ENCODE measurements around the gene CCL8. TPM values are rescaled to one million over a fixed set of nuclear protein-coding genes. Genes with fewer than 3 reads are reported as not detected.
"Not testable (repeated sequence)": the region's sequence is repeated elsewhere in the genome, so short reads cannot be mapped to it uniquely, and the experiment has no call there.

Gene CCL8
- total and polyA plus RNA-seq, 7 donors, result 0.03 to 0.42 (median 0.09) TPM; not detected in 4

DNA sequence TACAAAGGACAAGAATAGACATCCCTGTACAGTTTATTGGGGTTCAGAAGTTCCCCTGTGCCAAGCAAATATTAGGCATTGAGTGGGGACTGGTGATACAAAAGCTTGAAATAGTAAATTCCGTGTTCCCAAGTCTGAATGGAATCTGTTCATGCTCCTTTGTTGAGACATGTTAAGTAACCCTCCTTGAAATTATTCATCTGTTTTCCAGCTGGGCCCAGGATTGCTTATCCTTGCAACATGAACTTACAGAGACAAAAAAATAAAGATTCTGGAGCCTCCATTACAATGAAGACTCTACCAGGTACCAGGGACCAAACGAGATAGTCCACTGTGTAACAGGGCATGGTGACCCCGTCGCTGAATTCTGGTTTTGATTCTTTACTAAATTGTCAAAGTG, 6.1 kb upstream of the CCL8 start:
- intact Hi-C loops (cut with DNase I), result loop anchor here in 1 of 2 donors (5.0 kb wide), 1 partner anchor 61 kb away; no protein-coding TSS in a partner anchor
- ATAC-seq (peak in 1 of 4 donors; percentile 56), DNase-seq (no peak)
- H3K4me1 ChIP-seq, result peaks cover under 1% of the 10 kb centered on the region
- no peak overlapping the region for H3K4me3 ChIP-seq
- 69 to 83% (median 72%) methylated on average over 4 of the region's 4 CpGs for WGBS, 3 donors
- H3K27me3 ChIP-seq (ENCODE audit: insufficient read depth in 3 of 3, low read length in 2 of 3), result no peaks in the 10 kb centered on the region
- no peaks in the 10 kb centered on the region for H3K9me3 ChIP-seq
- no peaks in the 10 kb centered on the region for H3K36me3 ChIP-seq (ENCODE audit: insufficient read depth in 1 of 2, low read depth in 1 of 2)
- TF ChIP-seq, protein P1, sequence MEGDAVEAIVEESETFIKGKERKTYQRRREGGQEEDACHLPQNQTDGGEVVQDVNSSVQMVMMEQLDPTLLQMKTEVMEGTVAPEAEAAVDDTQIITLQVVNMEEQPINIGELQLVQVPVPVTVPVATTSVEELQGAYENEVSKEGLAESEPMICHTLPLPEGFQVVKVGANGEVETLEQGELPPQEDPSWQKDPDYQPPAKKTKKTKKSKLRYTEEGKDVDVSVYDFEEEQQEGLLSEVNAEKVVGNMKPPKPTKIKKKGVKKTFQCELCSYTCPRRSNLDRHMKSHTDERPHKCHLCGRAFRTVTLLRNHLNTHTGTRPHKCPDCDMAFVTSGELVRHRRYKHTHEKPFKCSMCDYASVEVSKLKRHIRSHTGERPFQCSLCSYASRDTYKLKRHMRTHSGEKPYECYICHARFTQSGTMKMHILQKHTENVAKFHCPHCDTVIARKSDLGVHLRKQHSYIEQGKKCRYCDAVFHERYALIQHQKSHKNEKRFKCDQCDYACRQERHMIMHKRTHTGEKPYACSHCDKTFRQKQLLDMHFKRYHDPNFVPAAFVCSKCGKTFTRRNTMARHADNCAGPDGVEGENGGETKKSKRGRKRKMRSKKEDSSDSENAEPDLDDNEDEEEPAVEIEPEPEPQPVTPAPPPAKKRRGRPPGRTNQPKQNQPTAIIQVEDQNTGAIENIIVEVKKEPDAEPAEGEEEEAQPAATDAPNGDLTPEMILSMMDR (IDR thresholded peaks at IDR 0.05), result no peak
- no peak overlapping the region for H3K27ac ChIP-seq

DNA sequence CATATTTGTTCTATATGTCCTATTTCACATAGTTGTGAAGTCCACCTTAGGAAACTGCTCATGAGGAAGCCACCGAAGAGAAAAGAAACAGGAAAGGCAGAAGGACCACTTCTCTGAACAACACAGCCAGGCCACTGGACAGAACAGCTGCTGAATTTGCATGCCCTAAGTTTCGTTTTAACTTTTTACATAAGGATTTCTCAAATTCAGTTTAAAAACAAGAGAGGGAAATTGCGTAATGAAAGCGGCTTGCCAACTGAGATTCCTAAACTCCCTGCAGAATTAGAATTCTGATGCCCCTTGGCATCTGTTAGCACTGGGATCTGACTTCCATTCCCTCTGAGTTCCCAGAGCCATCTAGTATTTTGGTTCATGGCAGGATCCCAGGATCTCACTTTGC, 5.0 kb upstream of the CCL8 start:
- TF ChIP-seq, protein P1 (IDR thresholded peaks at IDR 0.05), result no peak
- intact Hi-C loops (cut with DNase I), result loop anchor here in 1 of 2 donors (5.0 kb wide), 1 partner anchor 62 kb away; no protein-coding TSS in a partner anchor

DNA sequence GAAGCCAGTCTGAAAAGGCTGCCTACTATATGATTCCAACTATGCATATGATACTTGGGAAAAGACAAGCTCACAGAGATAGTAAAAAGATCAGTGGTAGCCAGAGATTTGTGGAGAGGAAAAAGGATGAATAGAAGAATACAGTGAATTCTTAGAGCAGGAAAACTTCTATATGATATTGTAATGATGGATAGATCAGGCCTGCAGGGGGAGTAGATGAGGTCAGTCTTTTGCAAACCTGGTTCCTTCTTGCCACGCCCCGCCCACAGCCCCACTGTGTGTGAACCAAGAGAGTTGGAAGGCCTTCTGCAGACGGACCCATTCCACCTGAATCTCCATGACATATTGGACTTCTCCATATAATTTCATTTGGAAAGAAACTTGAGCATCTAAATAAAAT, 761 bp upstream of the CCL8 start:
- 78 to 84% (median 83%) methylated on average over 3 of the region's 3 CpGs for WGBS, 3 donors
- intact Hi-C loops (cut with DNase I), result loop anchor here in 1 of 2 donors (5.0 kb wide), 1 partner anchor 39 kb away; the partner anchor contains the start of gene CCL13
- DNase-seq, result no peak

More for the DNA sequence above, 5.0 kb upstream of the CCL8 start:
- Histone ChIP-seq H3K36me3 (ENCODE audit: insufficient read depth in 1 of 2, low read depth in 1 of 2) (no peaks in the 10 kb centered on the region), H3K27ac (no peak overlapping the region), H3K9me3 (no peaks in the 10 kb centered on the region), H3K4me1 (no peaks in the 10 kb centered on the region), H3K4me3 (no peak overlapping the region), H3K27me3 (ENCODE audit: insufficient read depth in 3 of 3, low read length in 2 of 3) (no peaks in the 10 kb centered on the region)
- peak in 2 of 4 donors; percentile 34 to 57 for ATAC-seq
- WGBS, 3 donors, result 4% methylated on average over 4 of the region's 4 CpGs
- DNase-seq, result no peak

DNA sequence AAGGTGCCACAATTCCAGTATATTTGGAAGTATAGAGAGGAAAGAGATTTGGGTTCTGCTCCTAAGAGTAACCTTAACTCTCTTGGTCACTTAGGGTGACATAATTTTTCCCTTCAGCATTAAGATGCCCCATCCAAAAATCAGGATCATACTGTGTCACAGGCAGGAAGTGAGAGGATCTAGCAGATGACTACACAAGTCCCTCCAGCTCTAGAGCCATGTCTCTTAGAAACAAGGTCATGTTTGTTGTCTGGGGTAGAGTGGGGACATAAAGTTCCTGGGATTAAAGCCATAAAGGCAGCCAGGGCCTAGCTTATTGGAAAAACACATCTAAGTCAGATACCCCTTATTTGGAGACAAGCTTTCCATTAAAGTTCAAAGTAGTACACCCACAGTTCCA, 2.7 kb downstream of the CCL8 start:
- Histone ChIP-seq H3K9me3 (peaks cover 3% of the 10 kb centered on the region), H3K27me3 (ENCODE audit: insufficient read depth in 3 of 3, low read length in 2 of 3) (no peaks in the 10 kb centered on the region), H3K27ac (no peak overlapping the region), H3K4me1 (no peaks in the 10 kb centered on the region), H3K36me3 (ENCODE audit: insufficient read depth in 1 of 2, low read depth in 1 of 2) (no peaks in the 10 kb centered on the region), H3K4me3 (no peak overlapping the region)
- TF ChIP-seq, protein P1 (IDR thresholded peaks at IDR 0.05), result no peak
- no peak for ATAC-seq
- intact Hi-C loops (cut with DNase I), result no loop called here
- no peak for DNase-seq

More for the DNA sequence above, 761 bp upstream of the CCL8 start:
- no peaks in the 10 kb centered on the region for H3K36me3 ChIP-seq (ENCODE audit: insufficient read depth in 1 of 2, low read depth in 1 of 2)
- H3K4me1 ChIP-seq, result no peaks in the 10 kb centered on the region
- H3K27me3 ChIP-seq (ENCODE audit: insufficient read depth in 3 of 3, low read length in 2 of 3), result no peaks in the 10 kb centered on the region
- no peak for ATAC-seq
- no peak overlapping the region for H3K4me3 ChIP-seq
- H3K9me3 ChIP-seq, result no peaks in the 10 kb centered on the region
- TF ChIP-seq, protein P1 (IDR thresholded peaks at IDR 0.05), result no peak
- H3K27ac ChIP-seq, result no peak overlapping the region

DNA sequence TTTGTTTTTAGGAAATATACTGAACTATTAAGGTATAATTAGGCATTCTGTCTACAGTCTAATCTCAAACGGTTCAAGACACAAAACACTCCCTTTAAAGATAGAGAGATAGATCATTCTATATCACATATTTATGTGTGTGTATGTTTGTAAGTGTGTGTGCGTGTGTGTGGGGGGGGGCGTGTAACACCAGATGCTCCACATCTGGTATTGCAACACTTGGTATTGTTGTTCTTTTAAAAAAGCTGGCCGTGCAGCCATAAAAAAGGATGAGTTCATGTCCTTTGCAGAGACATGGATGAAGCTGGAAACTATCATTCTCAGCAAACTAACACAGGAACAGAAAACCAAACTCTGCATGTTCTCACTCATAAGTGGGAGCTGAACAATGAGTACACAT, 8.3 kb downstream of the CCL8 start:
- 36 to 45% (median 44%) methylated on average over 4 of the region's 4 CpGs for WGBS, 3 donors
- DNase-seq; H3K9me3 ChIP-seq; H3K4me3 ChIP-seq; H3K36me3 ChIP-seq (ENCODE audit: insufficient read depth in 1 of 2, low read depth in 1 of 2); H3K4me1 ChIP-seq; ATAC-seq; H3K27me3 ChIP-seq (ENCODE audit: insufficient read depth in 3 of 3, low read length in 2 of 3); intact Hi-C loops (cut with DNase I); H3K27ac ChIP-seq: not testable (repeated sequence)
